ENCODE measurements around the gene CLEC1A.

GRCh38 chr12:10135126-10135525 lies 36.3 kb upstream of the CLEC1A start:
- TF ChIP-seq CTCF (IDR thresholded peaks at IDR 0.05) (no peak), TCF7L2 (IDR thresholded peaks at IDR 0.05; ENCODE audit: low read depth, low read length) (no peak), SIN3A (IDR thresholded peaks at IDR 0.05; ENCODE audit: borderline replicate concordance, insufficient read depth, low read depth, low read length) (no peak), POLR2AphosphoS5 (IDR thresholded peaks at IDR 0.05; ENCODE audit: low read depth, low read length) (no peak), REST (IDR thresholded peaks at IDR 0.05; ENCODE audit: insufficient read depth in 1 of 2, low read depth in 2 of 2, low read length in 1 of 2) (no peak)
